K562 (cell line): ENCODE results near the gene CHAC1. TPM values are rescaled to one million over a fixed set of nuclear protein-coding genes. Genes with fewer than 3 reads are reported as not detected.

Experiments
- CBX5 ChIP-seq: IDR thresholded peaks from 2 replicates; pipeline ENCODE4 v1.6.1; 2014; ENCODE audit warnings: low read depth, borderline replicate concordance
- FOXA1 ChIP-seq: fragments of 450-650 bp; IDR thresholded peaks from 2 replicates; pipeline ENCODE4 v1.6.1; 2016; ENCODE audit warnings: mild to moderate bottlenecking, borderline replicate concordance
- FOXK2 ChIP-seq, 2 experiments: fragments of 450-650 bp; IDR thresholded peaks in 1 of 2; conservative IDR thresholded peaks in 1 of 2; 2 replicates each; pipeline ENCODE4 v1.6.1; 2016; ENCODE audit warnings: low read depth in 2 of 2, mild to moderate bottlenecking in 1 of 2
- GABPB1 ChIP-seq: sonication (generic); formaldehyde crosslinking; IDR thresholded peaks from 2 replicates; pipeline ENCODE4 v1.8.0; 2022; ENCODE audit warnings: mild to moderate bottlenecking, missing genetic modification reagents
- ID3 ChIP-seq, 2 experiments: fragments of 250-450 bp in 1 of 2; fragments of 450-650 bp in 1 of 2; sonication (Bioruptor Pico) in 1 of 2; IDR thresholded peaks; 2 replicates each; pipeline versions ENCODE4 v1.6.1 to v1.8.0; 2016 to 2021; ENCODE audit warnings: mild to moderate bottlenecking in 2 of 2, moderate library complexity in 2 of 2, missing compliant biosample characterization in 1 of 2, missing genetic modification characterization in 1 of 2
- L3MBTL2 ChIP-seq: fragments of 450-650 bp; IDR thresholded peaks from 2 replicates; pipeline ENCODE4 v1.6.1; 2016; ENCODE audit warnings: mild to moderate bottlenecking, moderate library complexity
- PBX2 ChIP-seq, 2 experiments: IDR thresholded peaks in 1 of 2; conservative IDR thresholded peaks in 1 of 2; 2 replicates each; pipeline ENCODE4 v1.6.1; 2016; ENCODE audit warnings: low read depth in 2 of 2, mild to moderate bottlenecking in 1 of 2, missing compliant biosample characterization in 1 of 2, missing genetic modification characterization in 1 of 2, moderate library complexity in 1 of 2
- POLR2G ChIP-seq: fragments of 200-400 bp; formaldehyde crosslinking; IDR thresholded peaks from 2 replicates; pipeline ENCODE4 v1.6.1; 2017; ENCODE audit warnings: low read depth, mild to moderate bottlenecking, antibody characterized with exemption, low read length, moderate library complexity
- SAFB ChIP-seq: fragments of 200-400 bp; formaldehyde crosslinking; IDR thresholded peaks from 2 replicates; pipeline ENCODE4 v1.6.1; 2017; ENCODE audit warnings: low read depth, low read length, borderline replicate concordance
- TFAM ChIP-seq: fragments of 250-450 bp; sonication (Bioruptor Pico); conservative IDR thresholded peaks from 2 replicates; pipeline ENCODE4 v1.5.0; 2021; ENCODE audit warnings: mild to moderate bottlenecking, moderate library complexity
- UBTF ChIP-seq, 2 experiments: IDR thresholded peaks; 2 replicates each; pipeline ENCODE4 v1.6.1; 2012; ENCODE audit warnings: improper control_type of control experiment in 2 of 2, low read depth in 2 of 2, low read length in 2 of 2, borderline replicate concordance in 1 of 2
- ZBTB33 ChIP-seq: sonication (generic); formaldehyde crosslinking; IDR thresholded peaks from 2 replicates; pipeline ENCODE4 v1.8.1; 2023; ENCODE audit warnings: mild to moderate bottlenecking, missing genetic modification reagents
- ZKSCAN1 ChIP-seq: fragments of 150-350 bp; IDR thresholded peaks from 2 replicates; pipeline ENCODE4 v1.6.1; 2016; ENCODE audit warnings: low read depth, low read length
- ZNF274 ChIP-seq: IDR thresholded peaks from 2 replicates; pipeline ENCODE4 v1.6.1; 2011; ENCODE audit warnings: low read depth, mild to moderate bottlenecking, low read length, moderate library complexity, borderline replicate concordance
- ZNF740 ChIP-seq, 3 experiments: fragments of 200-800 bp in 1 of 3; sonication (Bioruptor generic) in 1 of 3; sonication (generic) in 1 of 3; formaldehyde crosslinking in 1 of 3; IDR thresholded peaks; 2 replicates each; pipeline versions ENCODE4 v1.6.1 to v1.8.0; 2016 to 2022; ENCODE audit warnings: mild to moderate bottlenecking in 2 of 3, missing compliant biosample characterization in 2 of 3, missing genetic modification characterization in 2 of 3, missing genetic modification reagents in 1 of 3
- polyA plus RNA-seq, 8 experiments: library from polyadenylated mRNA; depleted of rRNA in 4 of 8; stranded (reverse) in 5 of 8; unstranded in 3 of 8; fragments of >200 nt; fragmentation: Nextera tagmentation in 2 of 8; fragmentation: Illumina TruSeq in 1 of 8; extraction: Ambion mirVana in 2 of 8; extraction: Trizol in 1 of 8; gene quantifications; 2 replicates each; pipeline versions ENCODE4 v1.2.1 to v1.2.3, GENCODE V29; 2011 to 2014; ENCODE audit warnings: inconsistent platforms in 1 of 8, missing spikeins in 1 of 8
- total RNA-seq, 7 experiments: library from RNA; depleted of rRNA in 6 of 7; stranded (reverse); fragments of >200 nt in 6 of 7; fragmentation: Illumina TruSeq in 2 of 7; extraction: Trizol in 2 of 7; gene quantifications; 2 replicates each; pipeline versions ENCODE4 v1.2.1 to v1.2.3, GENCODE V29; 2011 to 2021; ENCODE audit warnings: low replicate concordance in 1 of 7

CHAC1 gene
- total and polyA plus RNA-seq, 9 of the 15 experiments (the other 6 are each of a cell fraction or from before 2014, with no cell fraction given): 0.47 to 39.0 (median 7.5) TPM

GRCh38 chr15:40930430-40931299, 22.6 kb upstream of the CHAC1 start (continued):
- TF ChIP-seq UBTF (IDR thresholded peaks at IDR 0.05; ENCODE audit: borderline replicate concordance in 1 of 2, low read depth in 2 of 2, low read length in 2 of 2): peak in 1 of 2 experiments; percentile 35; a peak in 1 of 4 replicates
- peak; percentile 66; the same call in 1 of the 2 replicates for TF ChIP-seq ZNF740 (CRISPR knock-in tag; IDR thresholded peaks at IDR 0.05)
- TF ChIP-seq ZNF740 (tag; IDR thresholded peaks at IDR 0.05): no peak
- TF ChIP-seq GABPB1 (CRISPR knock-in tag): 0 out of 2 replicates have a peak, but pooled peaks have one; percentile 50
- TF ChIP-seq CBX5: no peak
- TF ChIP-seq TFAM (CRISPR knock-in tag): no peak
- no peak for TF ChIP-seq PBX2 (CRISPR knock-in tag; IDR thresholded peaks at IDR 0.05; ENCODE audit: low read depth)
- TF ChIP-seq PBX2 (tag; conservative IDR thresholded peaks at IDR 0.05; ENCODE audit: low read depth): no peak
- TF ChIP-seq ZKSCAN1: no peak
- peak; percentile 63; the same call in 1 of the 2 replicates for TF ChIP-seq POLR2G
- no peak for TF ChIP-seq ZNF274
- TF ChIP-seq FOXA1: no peak
- peak; percentile 80 for TF ChIP-seq L3MBTL2
- no peak for TF ChIP-seq ZBTB33
- no peak for TF ChIP-seq ID3 (CRISPR knock-in tag; IDR thresholded peaks at IDR 0.05)
- TF ChIP-seq ID3 (tag; IDR thresholded peaks at IDR 0.05): 0 out of 2 replicates have a peak, but pooled peaks have one; percentile 32
- no peak for TF ChIP-seq SAFB
- no peak for TF ChIP-seq FOXK2 (conservative IDR thresholded peaks at IDR 0.05 in 1 of 2, IDR thresholded peaks at IDR 0.05 in 1 of 2; ENCODE audit: low read depth in 2 of 2)
